ENCODE measurements around the gene CROCC.
"Not testable (repeated sequence)": the region's sequence is repeated elsewhere in the genome, so short reads cannot be mapped to it uniquely, and the experiment has no call there.

CROCC gene

GRCh38 chr1:16961297-16962133 lies 39.8 kb downstream of the CROCC start:
- TF ChIP-seq TOX (CRISPR knock-in tag; IDR thresholded peaks at IDR 0.05; ENCODE audit: borderline replicate concordance) (no peak), ZNF565 (CRISPR knock-in tag; conservative IDR thresholded peaks at IDR 0.05; ENCODE audit: low read depth) (no peak), OSR1 (CRISPR knock-in tag; IDR thresholded peaks at IDR 0.05) (no peak), GLIS3 (CRISPR knock-in tag; IDR thresholded peaks at IDR 0.05) (no peak), TSHZ2 (CRISPR knock-in tag; IDR thresholded peaks at IDR 0.05) (no peak), CSDC2 (CRISPR knock-in tag; IDR thresholded peaks at IDR 0.05) (no peak), ESRRG (CRISPR knock-in tag; IDR thresholded peaks at IDR 0.05) (no peak), ISL1 (CRISPR knock-in tag; IDR thresholded peaks at IDR 0.05) (no peak), POU6F1 (CRISPR knock-in tag; IDR thresholded peaks at IDR 0.05; ENCODE audit: borderline replicate concordance, low read depth) (no peak), BACH2 (CRISPR knock-in tag; IDR thresholded peaks at IDR 0.05; ENCODE audit: borderline replicate concordance) (no peak), SNAI2 (CRISPR knock-in tag; IDR thresholded peaks at IDR 0.05) (no peak), PPARA (CRISPR knock-in tag; IDR thresholded peaks at IDR 0.05; ENCODE audit: borderline replicate concordance) (no peak), RARB (CRISPR knock-in tag; IDR thresholded peaks at IDR 0.05) (no peak), CSRNP3 (CRISPR knock-in tag; IDR thresholded peaks at IDR 0.05) (no peak), ZNF70 (CRISPR knock-in tag; IDR thresholded peaks at IDR 0.05) (no peak), ZFP30 (CRISPR knock-in tag; IDR thresholded peaks at IDR 0.05) (no peak), ZFP3 (CRISPR knock-in tag; IDR thresholded peaks at IDR 0.05) (no peak), ARNTL (CRISPR knock-in tag; IDR thresholded peaks at IDR 0.05; ENCODE audit: borderline replicate concordance, low read depth) (no peak), ZC3H10 (CRISPR knock-in tag; IDR thresholded peaks at IDR 0.05) (no peak), TCF4 (CRISPR knock-in tag; IDR thresholded peaks at IDR 0.05; ENCODE audit: borderline replicate concordance) (no peak)
- ATAC-seq = no peak

GRCh38 chr1:16964169-16964568 lies 42.4 kb downstream of the CROCC start:
- not testable (repeated sequence) for ATAC-seq

- TF ChIP-seq ZFP30 (CRISPR knock-in tag; IDR thresholded peaks at IDR 0.05) = no peak
- ATAC-seq = no peak
Observed at GRCh38 chr1:16965486-16966067, 43.8 kb downstream of the CROCC start.

- no peak for TF ChIP-seq CREB5 (CRISPR knock-in tag; IDR thresholded peaks at IDR 0.05; ENCODE audit: low read depth)
- ATAC-seq = no peak
Observed at GRCh38 chr1:16966282-16966681, 44.6 kb downstream of the CROCC start.

Data from SK-N-SH treated with all-trans-retinoic acid at 6 μM for 48 hours (cell line).